Measurements from ENCODE around the gene CCDC57. TPM values are rescaled to one million over a fixed set of nuclear protein-coding genes. Genes with fewer than 3 reads are reported as not detected.

Gene CCDC57
- total and polyA plus RNA-seq, 12 donors = 7.0 to 34.5 (median 10.7) TPM

DNA sequence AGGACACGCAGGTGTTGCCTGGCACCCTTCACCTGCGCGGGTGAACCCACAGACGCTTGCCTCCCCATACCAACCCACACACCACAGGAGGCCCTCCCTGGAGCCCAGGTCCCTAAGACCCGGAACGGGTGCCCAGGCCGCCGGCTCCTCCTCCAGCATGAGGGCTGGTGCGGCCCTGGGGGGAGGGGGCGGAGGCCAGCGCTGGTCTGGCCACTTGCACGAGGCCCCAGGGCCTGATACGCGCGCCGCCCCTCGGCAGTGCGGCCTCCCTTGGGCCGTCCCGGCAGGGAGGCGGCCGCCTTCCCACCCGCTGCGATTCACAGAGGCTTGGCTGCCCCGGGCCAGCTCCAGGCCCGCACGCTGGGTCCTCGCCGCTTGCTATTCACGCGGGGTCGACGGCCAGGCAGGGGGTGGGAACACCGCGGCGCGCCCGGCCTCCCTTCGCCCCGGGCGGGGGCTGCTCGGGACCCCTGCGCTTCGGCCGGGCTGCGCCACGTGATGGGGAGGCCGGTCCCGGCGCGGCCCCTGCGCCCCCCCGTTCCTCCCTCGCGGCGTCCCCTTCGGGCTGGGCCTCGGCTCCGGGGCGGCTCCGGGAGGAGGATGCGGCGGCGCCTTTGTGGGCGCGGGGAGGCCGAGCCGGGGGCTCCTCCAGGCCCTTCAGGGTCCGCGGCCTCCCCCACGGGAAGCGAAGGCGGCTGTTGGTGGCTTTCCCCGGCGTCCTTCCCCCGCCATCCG is 115.3 kb downstream of the CCDC57 start:
- DNase-seq (peak in 1 of 2 donors; percentile 33), ATAC-seq (peak in 2 of 8 donors; percentile 0 to 5)
- intact Hi-C loops (cut with DNase I) = loop anchor here in 3 of 10 donors (5.0 kb wide), 2 partner anchors 45 to 60 kb away; partner anchors contain the start of genes DCXR (in 2 of the 3), GPS1 (in 1 of the 3) and RFNG (in 1 of the 3)

DNA sequence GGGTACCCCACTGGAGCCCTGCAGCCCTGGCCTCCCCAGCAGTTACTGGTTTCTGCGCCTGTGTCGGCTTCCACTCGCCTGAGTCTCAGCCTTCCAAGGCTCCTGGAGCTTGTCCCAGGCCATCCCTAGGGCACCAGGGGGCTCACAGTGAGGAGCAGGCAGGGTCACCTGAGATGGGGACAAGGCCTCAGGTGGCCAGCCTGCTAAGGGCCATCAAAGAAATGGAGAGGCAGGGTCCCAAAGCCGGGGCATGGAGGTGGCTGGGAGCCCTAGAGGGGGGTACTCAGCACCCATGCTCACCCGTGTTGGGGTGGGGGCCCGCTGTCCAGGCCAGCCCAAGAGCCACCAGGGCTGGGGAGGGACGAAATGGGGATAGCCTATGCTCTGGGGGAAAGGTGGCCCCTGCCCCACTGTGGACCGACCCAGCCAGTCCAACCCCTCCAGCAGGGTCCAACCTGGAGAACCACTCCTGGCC is 115.9 kb downstream of the CCDC57 start:
- intact Hi-C loops (cut with DNase I) = loop anchor here in 3 of 10 donors (5.0 kb wide), 2 partner anchors 44 to 59 kb away; partner anchors contain the start of genes DCXR (in 2 of the 3), GPS1 (in 1 of the 3) and RFNG (in 1 of the 3)
- Histone ChIP-seq H3K4me1 (peaks cover 13 to 43% (median 30%) of the 10 kb centered on the region in 9 donors), H3K36me3 (peaks cover 0 to 46% (median 28%) of the 10 kb centered on the region in 9 donors), H3K27ac (peak overlapping the region in 5 of 10 donors; percentile 89 to 97 (median 94)), H3K4me3 (peak overlapping the region; percentile 65 to 93 (median 86)), H3K27me3 (no peaks in the 10 kb centered on the region), H3K9me3 (no peaks in the 10 kb centered on the region)
- no peak for ATAC-seq
- WGBS, 2 donors = 70 to 74% methylated on average over 8 of the region's 8 CpGs
- no peak for TF ChIP-seq CTCF (IDR thresholded peaks at IDR 0.05)
- no peak for DNase-seq

More for the DNA sequence above, 115.3 kb downstream of the CCDC57 start:
- H3K27ac ChIP-seq = peak overlapping the region; percentile 89 to 100 (median 95)
- no peaks in the 10 kb centered on the region for H3K27me3 ChIP-seq
- H3K4me1 ChIP-seq = peaks cover 13 to 43% (median 30%) of the 10 kb centered on the region in 9 donors
- H3K4me3 ChIP-seq = peak overlapping the region; percentile 65 to 93 (median 86)
- no peak for TF ChIP-seq CTCF (IDR thresholded peaks at IDR 0.05)
- H3K9me3 ChIP-seq = no peaks in the 10 kb centered on the region
- peaks cover 0 to 40% (median 24%) of the 10 kb centered on the region in 9 donors for H3K36me3 ChIP-seq
- WGBS, 2 donors = 3 to 4% methylated on average over 64 to 77 of the region's 77 CpGs

- Histone ChIP-seq H3K36me3 (peaks cover 0 to 53% (median 28%) of the 10 kb centered on the region in 9 donors), H3K9me3 (no peaks in the 10 kb centered on the region), H3K4me1 (peaks cover 13 to 38% (median 27%) of the 10 kb centered on the region in 9 donors), H3K4me3 (peak overlapping the region in 4 of 10 donors; percentile 78 to 93 (median 88)), H3K27me3 (no peaks in the 10 kb centered on the region), H3K27ac (no peak overlapping the region)
- ATAC-seq = no peak
- intact Hi-C loops (cut with DNase I) = loop anchor here in 3 of 10 donors (5.0 kb wide), 2 partner anchors 44 to 59 kb away; partner anchors contain the start of genes DCXR (in 2 of the 3), GPS1 (in 1 of the 3) and RFNG (in 1 of the 3)
- WGBS, 2 donors = 93 to 95% methylated on average over 35 of the region's 35 CpGs
- TF ChIP-seq CTCF (IDR thresholded peaks at IDR 0.05) = no peak
- no peak for DNase-seq
Observed at GRCh38 chr17:82095777-82096708, 116.6 kb downstream of the CCDC57 start.

All from heart right ventricle (tissue), 16 donors.